ENCODE results near the gene SRCAP.

DNA sequence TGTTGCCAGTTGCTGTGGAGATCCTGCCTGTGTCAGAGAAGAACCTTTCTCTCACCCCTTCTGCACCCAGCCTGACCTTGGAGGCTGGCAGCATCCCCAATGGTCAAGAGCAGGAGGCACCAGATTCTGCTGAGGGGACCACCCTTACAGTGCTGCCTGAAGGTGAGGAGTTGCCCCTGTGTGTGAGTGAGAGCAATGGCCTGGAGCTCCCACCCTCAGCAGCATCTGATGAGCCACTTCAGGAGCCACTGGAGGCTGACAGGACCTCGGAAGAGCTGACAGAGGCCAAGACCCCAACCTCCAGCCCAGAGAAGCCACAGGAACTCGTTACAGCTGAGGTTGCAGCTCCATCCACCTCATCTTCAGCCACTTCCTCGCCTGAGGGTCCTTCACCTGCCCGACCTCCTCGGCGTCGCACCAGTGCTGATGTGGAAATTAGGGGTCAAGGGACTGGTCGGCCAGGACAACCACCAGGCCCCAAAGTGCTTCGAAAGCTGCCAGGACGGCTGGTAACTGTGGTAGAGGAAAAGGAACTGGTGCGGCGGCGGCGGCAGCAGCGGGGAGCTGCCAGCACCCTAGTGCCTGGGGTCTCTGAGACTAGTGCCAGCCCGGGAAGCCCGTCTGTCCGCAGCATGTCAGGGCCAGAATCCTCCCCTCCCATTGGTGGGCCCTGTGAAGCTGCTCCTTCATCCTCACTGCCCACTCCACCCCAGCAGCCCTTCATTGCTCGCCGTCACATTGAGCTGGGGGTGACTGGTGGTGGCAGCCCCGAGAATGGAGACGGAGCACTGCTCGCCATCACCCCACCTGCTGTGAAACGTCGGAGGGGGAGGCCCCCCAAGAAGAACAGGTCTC, 39.0 kb downstream of the SRCAP start:
- TF ChIP-seq, protein P1, sequence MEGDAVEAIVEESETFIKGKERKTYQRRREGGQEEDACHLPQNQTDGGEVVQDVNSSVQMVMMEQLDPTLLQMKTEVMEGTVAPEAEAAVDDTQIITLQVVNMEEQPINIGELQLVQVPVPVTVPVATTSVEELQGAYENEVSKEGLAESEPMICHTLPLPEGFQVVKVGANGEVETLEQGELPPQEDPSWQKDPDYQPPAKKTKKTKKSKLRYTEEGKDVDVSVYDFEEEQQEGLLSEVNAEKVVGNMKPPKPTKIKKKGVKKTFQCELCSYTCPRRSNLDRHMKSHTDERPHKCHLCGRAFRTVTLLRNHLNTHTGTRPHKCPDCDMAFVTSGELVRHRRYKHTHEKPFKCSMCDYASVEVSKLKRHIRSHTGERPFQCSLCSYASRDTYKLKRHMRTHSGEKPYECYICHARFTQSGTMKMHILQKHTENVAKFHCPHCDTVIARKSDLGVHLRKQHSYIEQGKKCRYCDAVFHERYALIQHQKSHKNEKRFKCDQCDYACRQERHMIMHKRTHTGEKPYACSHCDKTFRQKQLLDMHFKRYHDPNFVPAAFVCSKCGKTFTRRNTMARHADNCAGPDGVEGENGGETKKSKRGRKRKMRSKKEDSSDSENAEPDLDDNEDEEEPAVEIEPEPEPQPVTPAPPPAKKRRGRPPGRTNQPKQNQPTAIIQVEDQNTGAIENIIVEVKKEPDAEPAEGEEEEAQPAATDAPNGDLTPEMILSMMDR (IDR thresholded peaks at IDR 0.05) = no peak
- TF ChIP-seq POLR2A (IDR thresholded peaks at IDR 0.05) = no peak
